Transverse colon (tissue), 4 donors: Measurements from ENCODE around the gene PSMB3. TPM values are rescaled to one million over a fixed set of nuclear protein-coding genes. Genes with fewer than 3 reads are reported as not detected.

ENCODE experiments used
- DNase-seq: peaks from one replicate; pipeline ENCODE4 v3.0.0-alpha.2; 2019
- H3K27ac ChIP-seq, 4 donors: fragments of 200-600 bp; sonication (generic); 2 replicates each; pipeline ENCODE4 v1.5.1; 2016 to 2018; ENCODE audit warnings: inconsistent platforms in 4 of 4
- H3K27me3 ChIP-seq: fragments of 200-600 bp; sonication (generic); 2 replicates; pipeline ENCODE4 v1.5.1; 2017; ENCODE audit warnings: inconsistent platforms
- H3K36me3 ChIP-seq, 4 donors: fragments of 200-600 bp; sonication (generic); 2 replicates each; pipeline ENCODE4 v1.5.1; 2017 to 2019; ENCODE audit warnings: inconsistent platforms in 4 of 4
- H3K4me1 ChIP-seq, 4 donors: fragments of 200-600 bp; sonication (generic); 2 replicates each; pipeline ENCODE4 v1.5.1; 2017 to 2020; ENCODE audit warnings: inconsistent platforms in 4 of 4
- H3K4me3 ChIP-seq, 4 donors: fragments of 200-600 bp; sonication (generic); 1 replicate in 1 of 4; 2 replicates in 3 of 4; pipeline versions ENCODE4 v1.5.1 to v1.6.1; 2017 to 2019; ENCODE audit warnings: inconsistent platforms in 4 of 4
- H3K9me3 ChIP-seq, 2 donors: fragments of 200-600 bp; sonication (generic); 2 replicates each; pipeline ENCODE4 v1.5.1; 2017 to 2019; ENCODE audit warnings: inconsistent platforms in 2 of 2
- CTCF ChIP-seq, 5 experiments: fragments of 200-600 bp in 3 of 5; fragments of 450-650 bp in 2 of 5; sonication (generic) in 3 of 5; IDR thresholded peaks; 1 replicate in 2 of 5; 2 replicates in 3 of 5; pipeline ENCODE4 v1.5.1; 2016 to 2017; ENCODE audit warnings: antibody characterized with exemption in 5 of 5, inconsistent platforms in 3 of 5, mild to moderate bottlenecking in 2 of 5, moderate library complexity in 1 of 5
- EP300 ChIP-seq: sonication (generic); formaldehyde crosslinking; IDR thresholded peaks from one replicate; pipeline ENCODE4 v1.6.1; 2017; ENCODE audit warnings: antibody characterized with exemption, low read depth
- POLR2A ChIP-seq: fragments of 450-650 bp; IDR thresholded peaks from one replicate; pipeline ENCODE4 v1.6.1; 2016; ENCODE audit warnings: antibody characterized with exemption, mild to moderate bottlenecking, moderate library complexity
- POLR2AphosphoS5 ChIP-seq, 3 donors: sonication (generic); formaldehyde crosslinking; IDR thresholded peaks; one replicate each; pipeline ENCODE4 v1.6.1; 2016; ENCODE audit warnings: antibody characterized with exemption in 3 of 3
- WGBS, 2 donors: methylation state at CpG; one replicate each; pipeline ENCODE4 v1.1.5; 2018; ENCODE audit warnings: low coverage in 1 of 2; 5-methylcytosine and 5-hydroxymethylcytosine counted together
- in situ Hi-C, 4 donors: fragments of 200-750 bp; cut with MboI; loops; one replicate each; pipeline versions ENCODE4 v1.15.0 to v1.15.1; 2017; ENCODE audit warnings: low sequenced_read_pairs in 3 of 4, low pct_ligation_motif_present in 1 of 4, low pct_unique_long_range_greater_than_20kb in 1 of 4
- intact Hi-C: fragments of 100-400 bp; cut with DNase I; formaldehyde crosslinking; loops from one replicate; pipeline ENCODE4 v1.15.1; 2023; ENCODE audit warnings: low total_unique reads
- total RNA-seq, 4 donors: library from RNA; depleted of rRNA; stranded (reverse); fragments of >200 nt; gene quantifications; one replicate each; pipeline ENCODE4 v1.1.0, GENCODE V29; 2016

The PSMB3 gene
- total RNA-seq, 4 donors from 2014 or later, result 137 to 169 (median 159) TPM

GRCh38 chr17:38746004-38746848, 6.3 kb upstream of the PSMB3 start:
- intact Hi-C loops, result no loop called here
- WGBS, 2 donors, result 44% methylated on average over 8 of the region's 8 CpGs; no CpG with 5 or more reads in 1 of the 2 donors

GRCh38 chr17:38746849-38747462, 5.6 kb upstream of the PSMB3 start:
- Histone ChIP-seq H3K27me3 (no peaks in the 10 kb centered on the region), H3K4me3 (peak overlapping the region; percentile 52 to 95 (median 61)), H3K4me1 (peaks cover 24 to 78% (median 57%) of the 10 kb centered on the region in 4 donors), H3K27ac (peak overlapping the region; percentile 88 to 96 (median 89)), H3K36me3 (no peaks in the 10 kb centered on the region), H3K9me3 (no peaks in the 10 kb centered on the region)
- in situ Hi-C loops (no loop called here), intact Hi-C loops (no loop called here)
- DNase-seq, result no peak
- WGBS, 2 donors, result 6% methylated on average over 21 of the region's 21 CpGs; no CpG with 5 or more reads in 1 of the 2 donors
- TF ChIP-seq CTCF (IDR thresholded peaks at IDR 0.05), result no peak
- no peak for TF ChIP-seq POLR2AphosphoS5 (IDR thresholded peaks at IDR 0.05)
- no peak for TF ChIP-seq POLR2A
- TF ChIP-seq EP300, result no peak

More at GRCh38 chr17:38746004-38746848, 6.3 kb upstream of the PSMB3 start:
- no peak for DNase-seq
- Histone ChIP-seq H3K27me3 (no peaks in the 10 kb centered on the region), H3K4me1 (peaks cover 31 to 78% (median 64%) of the 10 kb centered on the region in 4 donors), H3K27ac (peak overlapping the region; percentile 88 to 96 (median 89)), H3K9me3 (no peaks in the 10 kb centered on the region), H3K36me3 (no peaks in the 10 kb centered on the region), H3K4me3 (peak overlapping the region in 1 of 4 donors; percentile 95)
- in situ Hi-C loops, result no loop called here
- TF ChIP-seq POLR2A (no peak), EP300 (no peak), CTCF (IDR thresholded peaks at IDR 0.05) (no peak), POLR2AphosphoS5 (IDR thresholded peaks at IDR 0.05) (no peak)

- peak overlapping the region; percentile 88 to 96 (median 89) for H3K27ac ChIP-seq
- 1% methylated on average over 43 of the region's 64 CpGs; no CpG with 5 or more reads in 1 of the 2 donors for WGBS, 2 donors
- H3K27me3 ChIP-seq, result no peaks in the 10 kb centered on the region
- H3K36me3 ChIP-seq, result no peaks in the 10 kb centered on the region
- peak overlapping the region; percentile 52 to 95 (median 61) for H3K4me3 ChIP-seq
- peak; percentile 57 for DNase-seq
- no peaks in the 10 kb centered on the region for H3K9me3 ChIP-seq
- in situ Hi-C loops, result no loop called here
- H3K4me1 ChIP-seq, result peaks cover 18 to 73% (median 51%) of the 10 kb centered on the region in 4 donors
- intact Hi-C loops, result no loop called here
- no peak for TF ChIP-seq POLR2A
- TF ChIP-seq CTCF (IDR thresholded peaks at IDR 0.05), result peak in 2 of 5 experiments; percentile 6 to 10
- no peak for TF ChIP-seq EP300
- no peak for TF ChIP-seq POLR2AphosphoS5 (IDR thresholded peaks at IDR 0.05)
Measured at GRCh38 chr17:38747463-38748148, 4.9 kb upstream of the PSMB3 start.
